Measurements from ENCODE around the gene SNX33. TPM values are rescaled to one million over a fixed set of nuclear protein-coding genes. Genes with fewer than 3 reads are reported as not detected.

Gene SNX33
- total and polyA plus RNA-seq, 2 of the 13 experiments (the other 11 are each of a cell fraction or from before 2014, with no cell fraction given): 11.0 to 11.6 TPM

DNA sequence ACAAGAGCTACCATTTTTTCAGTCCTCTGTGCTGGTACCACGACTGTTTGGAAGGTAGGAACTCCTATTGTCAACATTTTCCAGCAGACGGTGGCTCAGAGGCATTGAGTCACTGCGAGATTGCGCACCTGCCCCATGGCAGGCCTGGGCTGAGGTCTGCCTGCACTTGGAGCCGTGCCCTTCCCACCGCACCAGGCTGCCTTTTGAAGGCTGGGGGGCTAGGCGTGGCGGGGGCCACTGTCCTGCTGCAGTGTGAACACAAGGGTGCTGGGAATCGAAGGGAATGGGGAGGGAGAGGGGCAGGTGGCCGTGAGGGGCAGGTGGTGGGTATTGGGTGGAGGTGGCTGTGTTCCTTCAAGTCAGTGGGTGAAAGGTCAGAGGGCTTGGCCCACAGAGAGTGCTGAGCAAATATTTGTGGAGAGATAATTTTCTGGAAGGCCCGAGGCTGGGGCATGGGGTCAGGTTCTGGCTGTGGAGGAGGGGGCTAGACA is 16.3 kb downstream of the SNX33 start:
- no peak for DNase-seq (ENCODE audit: low spot score)
- POLR2A ChIA-PET: interaction anchor here (0.7 to 2.3 kb wide), 2 partner anchors 12 to 25 kb away, joined by 3 to 12 read pairs; partner anchors contain the start of gene IMP3
- Histone ChIP-seq H3K9me3 (ENCODE audit: low read length) (no peaks in the 10 kb centered on the region), H3K4me1 (ENCODE audit: insufficient read depth, low read length) (peaks cover 59% of the 10 kb centered on the region), H3K27me3 (ENCODE audit: control insufficient read depth in 1 of 2, insufficient read depth in 2 of 2, low read length in 2 of 2) (no peaks in the 10 kb centered on the region), H3K79me2 (ENCODE audit: insufficient read depth, low read length) (no peaks in the 10 kb centered on the region), H3K9ac (ENCODE audit: insufficient read depth, low read depth, low read length) (no peak overlapping the region), H3K36me3 (replicated peaks in 1 of 2; ENCODE audit: control insufficient read depth in 1 of 2, insufficient read depth in 2 of 2, low read length in 2 of 2) (peaks cover 0 to 5% of the 10 kb centered on the region in 2 experiments; a peak in 2 of 5 replicates), H3K27ac (ENCODE audit: extremely low read length, insufficient read depth, low read length) (no peak overlapping the region), H3K4me3 (replicated peaks in 1 of 3; ENCODE audit: insufficient read depth in 1 of 3, low read depth in 2 of 3, low read length in 3 of 3) (peak overlapping the region in 1 of 3 experiments; percentile 14; a peak in 1 of 6 replicates), H2AFZ (ENCODE audit: low read length) (no peak overlapping the region), H3K4me2 (ENCODE audit: low read depth, low read length) (peak overlapping the region; percentile 40), H4K20me1 (ENCODE audit: insufficient read depth, low read length) (no peaks in the 10 kb centered on the region)
- peak; percentile 17 for ATAC-seq
- WGBS (ENCODE audit: low lambda C conversion rate): 6% methylated on average over 9 of the region's 11 CpGs
- intact Hi-C loops (cut with micrococcal nuclease; ENCODE audit: unreplicated experiment) (no loop called here), in situ Hi-C loops (cut with HindIII; ENCODE audit: extremely low pct_ligation_motif_present, low pct_unique_long_range_greater_than_20kb) (no loop called here)
- CTCF ChIA-PET (ENCODE audit: low intra/inter-chr PET ratio, low total read pairs): no interaction called here
- BruUV-seq (replicated peaks): no TSS peak
- peak; percentile 39 for FAIRE-seq
- TF ChIP-seq, protein P1, sequence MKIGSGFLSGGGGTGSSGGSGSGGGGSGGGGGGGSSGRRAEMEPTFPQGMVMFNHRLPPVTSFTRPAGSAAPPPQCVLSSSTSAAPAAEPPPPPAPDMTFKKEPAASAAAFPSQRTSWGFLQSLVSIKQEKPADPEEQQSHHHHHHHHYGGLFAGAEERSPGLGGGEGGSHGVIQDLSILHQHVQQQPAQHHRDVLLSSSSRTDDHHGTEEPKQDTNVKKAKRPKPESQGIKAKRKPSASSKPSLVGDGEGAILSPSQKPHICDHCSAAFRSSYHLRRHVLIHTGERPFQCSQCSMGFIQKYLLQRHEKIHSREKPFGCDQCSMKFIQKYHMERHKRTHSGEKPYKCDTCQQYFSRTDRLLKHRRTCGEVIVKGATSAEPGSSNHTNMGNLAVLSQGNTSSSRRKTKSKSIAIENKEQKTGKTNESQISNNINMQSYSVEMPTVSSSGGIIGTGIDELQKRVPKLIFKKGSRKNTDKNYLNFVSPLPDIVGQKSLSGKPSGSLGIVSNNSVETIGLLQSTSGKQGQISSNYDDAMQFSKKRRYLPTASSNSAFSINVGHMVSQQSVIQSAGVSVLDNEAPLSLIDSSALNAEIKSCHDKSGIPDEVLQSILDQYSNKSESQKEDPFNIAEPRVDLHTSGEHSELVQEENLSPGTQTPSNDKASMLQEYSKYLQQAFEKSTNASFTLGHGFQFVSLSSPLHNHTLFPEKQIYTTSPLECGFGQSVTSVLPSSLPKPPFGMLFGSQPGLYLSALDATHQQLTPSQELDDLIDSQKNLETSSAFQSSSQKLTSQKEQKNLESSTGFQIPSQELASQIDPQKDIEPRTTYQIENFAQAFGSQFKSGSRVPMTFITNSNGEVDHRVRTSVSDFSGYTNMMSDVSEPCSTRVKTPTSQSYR (CRISPR knock-in tag; IDR thresholded peaks at IDR 0.05; ENCODE audit: borderline replicate concordance): peak; percentile 53; the same call in 1 of the 2 replicates
- TF ChIP-seq, protein P2, sequence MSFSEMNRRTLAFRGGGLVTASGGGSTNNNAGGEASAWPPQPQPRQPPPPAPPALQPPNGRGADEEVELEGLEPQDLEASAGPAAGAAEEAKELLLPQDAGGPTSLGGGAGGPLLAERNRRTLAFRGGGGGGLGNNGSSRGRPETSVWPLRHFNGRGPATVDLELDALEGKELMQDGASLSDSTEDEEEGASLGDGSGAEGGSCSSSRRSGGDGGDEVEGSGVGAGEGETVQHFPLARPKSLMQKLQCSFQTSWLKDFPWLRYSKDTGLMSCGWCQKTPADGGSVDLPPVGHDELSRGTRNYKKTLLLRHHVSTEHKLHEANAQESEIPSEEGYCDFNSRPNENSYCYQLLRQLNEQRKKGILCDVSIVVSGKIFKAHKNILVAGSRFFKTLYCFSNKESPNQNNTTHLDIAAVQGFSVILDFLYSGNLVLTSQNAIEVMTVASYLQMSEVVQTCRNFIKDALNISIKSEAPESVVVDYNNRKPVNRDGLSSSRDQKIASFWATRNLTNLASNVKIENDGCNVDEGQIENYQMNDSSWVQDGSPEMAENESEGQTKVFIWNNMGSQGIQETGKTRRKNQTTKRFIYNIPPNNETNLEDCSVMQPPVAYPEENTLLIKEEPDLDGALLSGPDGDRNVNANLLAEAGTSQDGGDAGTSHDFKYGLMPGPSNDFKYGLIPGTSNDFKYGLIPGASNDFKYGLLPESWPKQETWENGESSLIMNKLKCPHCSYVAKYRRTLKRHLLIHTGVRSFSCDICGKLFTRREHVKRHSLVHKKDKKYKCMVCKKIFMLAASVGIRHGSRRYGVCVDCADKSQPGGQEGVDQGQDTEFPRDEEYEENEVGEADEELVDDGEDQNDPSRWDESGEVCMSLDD (CRISPR knock-in tag; IDR thresholded peaks at IDR 0.05; ENCODE audit: borderline replicate concordance): no peak
- TF ChIP-seq ZNF329 (CRISPR knock-in tag; IDR thresholded peaks at IDR 0.05; ENCODE audit: low read depth): no peak
- TF ChIP-seq ZNF570 (CRISPR knock-in tag; IDR thresholded peaks at IDR 0.05; ENCODE audit: borderline replicate concordance): no peak
- no peak for TF ChIP-seq ZNF160 (CRISPR knock-in tag; IDR thresholded peaks at IDR 0.05)
- TF ChIP-seq ZNF878 (CRISPR knock-in tag; IDR thresholded peaks at IDR 0.05): no peak
- TF ChIP-seq ZNF841 (CRISPR knock-in tag; IDR thresholded peaks at IDR 0.05; ENCODE audit: borderline replicate concordance): no peak
- TF ChIP-seq, protein P3, sequence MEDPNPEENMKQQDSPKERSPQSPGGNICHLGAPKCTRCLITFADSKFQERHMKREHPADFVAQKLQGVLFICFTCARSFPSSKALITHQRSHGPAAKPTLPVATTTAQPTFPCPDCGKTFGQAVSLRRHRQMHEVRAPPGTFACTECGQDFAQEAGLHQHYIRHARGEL (CRISPR knock-in tag; IDR thresholded peaks at IDR 0.05): no peak
- TF ChIP-seq NCOR1 (IDR thresholded peaks at IDR 0.05; ENCODE audit: borderline replicate concordance, low read length): no peak
- no peak for TF ChIP-seq ZNF124 (CRISPR knock-in tag; IDR thresholded peaks at IDR 0.05)
- TF ChIP-seq U2AF1 (optimal IDR thresholded peaks at IDR 0.05; ENCODE audit: low read depth, low read length): no peak
- no peak for TF ChIP-seq ZNF891 (CRISPR knock-in tag; IDR thresholded peaks at IDR 0.05)
- TF ChIP-seq ZBTB38 (CRISPR knock-in tag; IDR thresholded peaks at IDR 0.05): 0 out of 2 replicates have a peak, but pooled peaks have one; percentile 18
- no peak for TF ChIP-seq MEF2D (CRISPR knock-in tag; IDR thresholded peaks at IDR 0.05)
- TF ChIP-seq SKI (IDR thresholded peaks at IDR 0.05; ENCODE audit: partially characterized antibody): peak; percentile 31
- TF ChIP-seq ARNTL (CRISPR knock-in tag; IDR thresholded peaks at IDR 0.05): no peak
- no peak for TF ChIP-seq RELA (CRISPR knock-in tag; IDR thresholded peaks at IDR 0.05)
- TF ChIP-seq SP4 (CRISPR knock-in tag; IDR thresholded peaks at IDR 0.05): peak; percentile 41; the same call in 1 of the 2 replicates
- TF ChIP-seq ZNF3 (CRISPR knock-in tag; IDR thresholded peaks at IDR 0.05): no peak
- TF ChIP-seq ZNF780A (CRISPR knock-in tag; IDR thresholded peaks at IDR 0.05): no peak
- peak; percentile 38; the same call in 1 of the 2 replicates for TF ChIP-seq SALL1 (CRISPR knock-in tag; IDR thresholded peaks at IDR 0.05)
